HFFc6 (cell line): ENCODE data around the gene OR52I2. TPM values are rescaled to one million over a fixed set of nuclear protein-coding genes. Genes with fewer than 3 reads are reported as not detected.
A peak's percentile ranks its signal among the peaks of the same experiment; 100 is the strongest.

Experiments
- DNase-seq: peaks from one replicate; pipeline ENCODE4 v3.0.0-alpha.2; 2018
- H3K27ac Mint-ChIP-seq: 2 replicates; pipeline ENCODE4 v1.8.0; 2020; ENCODE audit warnings: mild to moderate bottlenecking, mixed read lengths
- H3K27me3 Mint-ChIP-seq: 2 replicates; pipeline ENCODE4 v1.8.0; 2021; ENCODE audit warnings: mild to moderate bottlenecking, moderate library complexity, mixed read lengths; ENCODE audit not compliant: insufficient read depth
- H3K36me3 Mint-ChIP-seq: 2 replicates; pipeline ENCODE4 v1.8.0; 2021; ENCODE audit warnings: low read depth, mixed read lengths
- H3K4me1 Mint-ChIP-seq: 2 replicates; pipeline ENCODE4 v1.8.0; 2020; ENCODE audit warnings: low read depth, mixed read lengths
- H3K4me3 Mint-ChIP-seq: 2 replicates; pipeline ENCODE4 v1.8.0; 2020; ENCODE audit warnings: mild to moderate bottlenecking, moderate library complexity, mixed read lengths
- H3K9me3 Mint-ChIP-seq: 2 replicates; pipeline ENCODE4 v1.8.0; 2020; ENCODE audit warnings: mild to moderate bottlenecking, mixed read lengths
- total RNA-seq, 6 experiments: library from RNA; stranded (reverse); fragmentation: NEBNext Ultra II Directional; extraction: Animal tissue kit (Norgen Biotek cat#: 25700); gene quantifications; 2 replicates in 1 of 6; 3 replicates in 5 of 6; pipeline ENCODE4 v1.2.3, GENCODE V29; 2021
- TF ChIP-seq, protein P1 (sequence below): fragments of 200-600 bp; sonication (generic); IDR thresholded peaks from 2 replicates; pipeline ENCODE4 v1.5.0; 2021; ENCODE audit warnings: antibody characterized with exemption, mild to moderate bottlenecking

Gene OR52I2
- total RNA-seq, 6 experiments from 2014 or later: not detected

GRCh38 chr11:4626207-4627099 is 44.9 kb downstream of the OR52I2 start:
- Mint-ChIP-seq H3K36me3 (no peaks in the 10 kb centered on the region; the same call in 1 of the 2 replicates), H3K4me1 (no peaks in the 10 kb centered on the region), H3K27me3 (peaks cover 10% of the 10 kb centered on the region), H3K4me3 (no peak overlapping the region), H3K9me3 (no peaks in the 10 kb centered on the region; the same call in 1 of the 2 replicates), H3K27ac (no peak overlapping the region)
- TF ChIP-seq, protein P1, sequence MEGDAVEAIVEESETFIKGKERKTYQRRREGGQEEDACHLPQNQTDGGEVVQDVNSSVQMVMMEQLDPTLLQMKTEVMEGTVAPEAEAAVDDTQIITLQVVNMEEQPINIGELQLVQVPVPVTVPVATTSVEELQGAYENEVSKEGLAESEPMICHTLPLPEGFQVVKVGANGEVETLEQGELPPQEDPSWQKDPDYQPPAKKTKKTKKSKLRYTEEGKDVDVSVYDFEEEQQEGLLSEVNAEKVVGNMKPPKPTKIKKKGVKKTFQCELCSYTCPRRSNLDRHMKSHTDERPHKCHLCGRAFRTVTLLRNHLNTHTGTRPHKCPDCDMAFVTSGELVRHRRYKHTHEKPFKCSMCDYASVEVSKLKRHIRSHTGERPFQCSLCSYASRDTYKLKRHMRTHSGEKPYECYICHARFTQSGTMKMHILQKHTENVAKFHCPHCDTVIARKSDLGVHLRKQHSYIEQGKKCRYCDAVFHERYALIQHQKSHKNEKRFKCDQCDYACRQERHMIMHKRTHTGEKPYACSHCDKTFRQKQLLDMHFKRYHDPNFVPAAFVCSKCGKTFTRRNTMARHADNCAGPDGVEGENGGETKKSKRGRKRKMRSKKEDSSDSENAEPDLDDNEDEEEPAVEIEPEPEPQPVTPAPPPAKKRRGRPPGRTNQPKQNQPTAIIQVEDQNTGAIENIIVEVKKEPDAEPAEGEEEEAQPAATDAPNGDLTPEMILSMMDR: peak; percentile 89
- peak; percentile 39 for DNase-seq

- no peak overlapping the region for H3K27ac Mint-ChIP-seq
- no peaks in the 10 kb centered on the region for H3K9me3 Mint-ChIP-seq
- DNase-seq: no peak
- H3K4me3 Mint-ChIP-seq: no peak overlapping the region
- no peaks in the 10 kb centered on the region for H3K36me3 Mint-ChIP-seq
- no peaks in the 10 kb centered on the region for H3K4me1 Mint-ChIP-seq
- TF ChIP-seq, protein P1: no peak
- H3K27me3 Mint-ChIP-seq: peaks cover 3% of the 10 kb centered on the region; the same call in 1 of the 2 replicates
Measured at GRCh38 chr11:4636136-4636535, 54.6 kb downstream of the OR52I2 start.

DNA sequence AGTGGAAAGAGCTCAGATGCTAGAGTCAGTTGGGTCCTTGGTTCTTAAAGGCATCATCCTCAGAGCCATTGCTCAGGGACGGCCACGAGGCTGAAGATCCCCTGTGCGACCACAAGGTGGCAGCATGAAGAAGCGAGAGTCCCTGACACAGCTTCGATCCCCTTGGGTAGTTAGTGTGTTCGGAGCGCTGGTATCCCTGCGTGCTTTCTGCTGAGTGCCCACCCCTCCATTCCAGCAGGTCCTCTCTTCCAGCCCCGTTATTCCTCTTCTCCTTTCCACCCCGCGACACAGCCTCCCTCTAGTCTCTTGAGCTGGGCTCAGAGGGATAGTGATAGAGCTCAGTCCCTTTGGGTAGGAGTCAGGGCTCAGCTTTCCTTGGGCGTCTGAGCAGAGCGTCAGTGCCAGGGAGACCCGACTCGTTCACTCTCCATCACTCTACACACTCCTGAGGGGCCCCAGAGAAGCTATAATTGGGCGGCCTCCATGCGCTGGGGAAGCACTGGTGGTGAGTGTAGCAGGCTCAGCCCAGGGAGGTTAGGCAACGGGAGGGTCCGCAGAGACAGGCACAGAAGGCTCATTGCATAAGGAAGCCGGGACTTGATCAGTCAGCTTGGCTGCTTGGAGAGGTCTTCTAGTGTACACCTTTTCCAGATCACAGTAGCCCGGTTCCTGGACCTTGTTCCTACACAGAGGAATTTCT is 55.6 kb downstream of the OR52I2 start, which contains the start of gene OR51D1:
OR51D1 (plus strand) TSS at position 516 of the 700 bp plus-strand sequence. CDS start 2,314 bp downstream, outside the sequence.
- peaks cover 3% of the 10 kb centered on the region; the same call in 1 of the 2 replicates for H3K27me3 Mint-ChIP-seq
- H3K36me3 Mint-ChIP-seq: no peaks in the 10 kb centered on the region

GRCh38 chr11:4637662-4638047 is 56.1 kb downstream of the OR52I2 start:
- TF ChIP-seq, protein P1: no peak
- H3K27me3 Mint-ChIP-seq: peaks cover 3% of the 10 kb centered on the region; the same call in 1 of the 2 replicates
- no peak overlapping the region for H3K4me3 Mint-ChIP-seq
- H3K36me3 Mint-ChIP-seq: no peaks in the 10 kb centered on the region
- no peak overlapping the region for H3K27ac Mint-ChIP-seq
- H3K4me1 Mint-ChIP-seq: no peaks in the 10 kb centered on the region
- DNase-seq: no peak
- no peaks in the 10 kb centered on the region for H3K9me3 Mint-ChIP-seq

More for the DNA sequence above, 55.6 kb downstream of the OR52I2 start, which contains the start of gene OR51D1:
- H3K4me1 Mint-ChIP-seq: no peaks in the 10 kb centered on the region
- TF ChIP-seq, protein P1: peak; percentile 91
- peak; percentile 40 for DNase-seq
- H3K9me3 Mint-ChIP-seq: no peaks in the 10 kb centered on the region
- no peak within 1 kb of the TSS for H3K27ac Mint-ChIP-seq
- no peak within 1 kb of the TSS for H3K4me3 Mint-ChIP-seq

GRCh38 chr11:4639931-4640330 is 58.4 kb downstream of the OR52I2 start:
- TF ChIP-seq, protein P1: no peak
- H3K4me1 Mint-ChIP-seq: no peaks in the 10 kb centered on the region
- no peaks in the 10 kb centered on the region for H3K9me3 Mint-ChIP-seq
- no peak overlapping the region for H3K4me3 Mint-ChIP-seq
- H3K36me3 Mint-ChIP-seq: no peaks in the 10 kb centered on the region
- H3K27ac Mint-ChIP-seq: no peak overlapping the region
- DNase-seq: no peak
- peaks cover 3% of the 10 kb centered on the region; the same call in 1 of the 2 replicates for H3K27me3 Mint-ChIP-seq
